ENCODE data around the gene ADH7.
"Not testable (repeated sequence)": the region's sequence is repeated elsewhere in the genome, so short reads cannot be mapped to it uniquely, and the experiment has no call there.

The ADH7 gene

GRCh38 chr4:99414902-99415301 lies 20.2 kb downstream of the ADH7 start:
- DNase-seq: not testable (repeated sequence)

DNA sequence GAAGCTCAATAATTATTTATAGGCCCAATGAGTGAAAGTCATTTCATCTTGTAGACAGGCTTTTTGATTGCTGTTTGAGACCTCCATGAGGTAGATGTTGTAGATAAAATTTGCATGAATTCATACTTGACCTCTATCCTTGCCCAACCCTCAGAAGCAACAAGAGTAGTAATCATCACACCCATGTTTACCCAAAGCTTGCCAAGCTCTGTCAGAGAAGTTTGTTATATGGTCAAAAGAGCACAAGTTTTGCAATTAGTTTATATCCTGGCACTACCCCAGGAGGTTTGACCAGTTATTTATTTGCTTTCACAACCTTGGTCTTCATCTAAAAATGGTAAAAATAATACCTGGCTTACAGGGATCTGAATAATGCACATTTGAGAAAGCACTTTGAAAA lies 20.7 kb downstream of the ADH7 start:
- DNase-seq: no peak

- DNase-seq: no peak
These were observed 22.0 kb downstream of the ADH7 start for GRCh38 chr4:99413140-99413539.

DNA sequence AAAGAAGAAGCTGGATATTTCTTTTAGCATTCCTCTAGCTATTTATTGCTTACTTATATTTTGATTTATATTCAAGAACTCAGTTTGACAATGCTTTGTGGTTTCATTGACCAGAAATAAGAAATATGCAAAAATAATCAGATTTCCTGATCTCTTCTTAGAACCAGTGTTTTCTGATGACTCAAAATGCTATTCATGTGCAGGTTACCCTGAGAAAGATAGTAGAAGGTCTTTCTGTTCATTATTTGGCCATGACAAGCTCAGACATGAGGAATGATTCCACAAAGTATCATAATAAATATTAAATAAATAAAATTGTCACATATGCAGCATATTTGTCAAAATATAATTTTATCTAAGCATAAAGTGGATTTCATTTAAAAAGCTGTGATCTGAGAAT lies 24.1 kb downstream of the ADH7 start:
- no peak for DNase-seq

DNA sequence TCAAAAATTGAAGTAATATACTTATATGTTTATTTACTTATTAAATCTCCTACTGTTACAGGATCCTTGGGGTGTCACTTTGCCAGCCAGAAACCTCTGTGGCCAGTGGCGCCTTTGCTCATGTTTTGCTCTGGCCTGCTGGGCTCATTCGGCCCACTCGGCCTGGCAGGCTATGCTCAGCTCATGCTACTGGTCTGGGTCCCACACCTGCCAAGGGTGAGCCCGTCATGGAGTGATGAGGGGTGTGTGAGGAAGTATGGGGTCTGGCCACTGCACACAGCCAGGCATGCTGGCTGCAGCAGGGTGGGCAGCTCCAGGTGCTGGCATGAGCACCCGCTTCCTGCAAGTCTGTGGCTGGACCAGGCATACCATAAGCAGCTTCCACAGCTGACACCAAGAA lies 25.1 kb downstream of the ADH7 start:
- no peak for DNase-seq

DNA sequence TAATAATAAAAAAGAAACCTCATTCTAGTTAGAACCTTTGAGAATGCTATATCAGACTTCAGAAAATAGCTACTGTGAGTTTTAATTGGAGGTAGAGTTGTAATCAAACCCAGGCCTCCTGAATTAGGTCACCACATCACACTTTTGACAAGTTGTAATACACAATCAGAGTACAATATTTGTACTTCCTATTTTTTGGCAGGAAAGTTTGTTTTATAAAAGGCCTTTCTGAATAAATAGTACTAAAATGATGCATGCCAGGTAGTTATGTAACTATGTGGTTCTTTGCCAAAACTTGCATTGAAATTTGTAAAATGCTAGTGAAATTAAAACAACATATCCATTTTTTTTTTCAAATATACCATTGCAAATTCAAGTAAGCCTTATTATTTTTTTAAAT lies 26.8 kb downstream of the ADH7 start:
- DNase-seq: no peak

DNA sequence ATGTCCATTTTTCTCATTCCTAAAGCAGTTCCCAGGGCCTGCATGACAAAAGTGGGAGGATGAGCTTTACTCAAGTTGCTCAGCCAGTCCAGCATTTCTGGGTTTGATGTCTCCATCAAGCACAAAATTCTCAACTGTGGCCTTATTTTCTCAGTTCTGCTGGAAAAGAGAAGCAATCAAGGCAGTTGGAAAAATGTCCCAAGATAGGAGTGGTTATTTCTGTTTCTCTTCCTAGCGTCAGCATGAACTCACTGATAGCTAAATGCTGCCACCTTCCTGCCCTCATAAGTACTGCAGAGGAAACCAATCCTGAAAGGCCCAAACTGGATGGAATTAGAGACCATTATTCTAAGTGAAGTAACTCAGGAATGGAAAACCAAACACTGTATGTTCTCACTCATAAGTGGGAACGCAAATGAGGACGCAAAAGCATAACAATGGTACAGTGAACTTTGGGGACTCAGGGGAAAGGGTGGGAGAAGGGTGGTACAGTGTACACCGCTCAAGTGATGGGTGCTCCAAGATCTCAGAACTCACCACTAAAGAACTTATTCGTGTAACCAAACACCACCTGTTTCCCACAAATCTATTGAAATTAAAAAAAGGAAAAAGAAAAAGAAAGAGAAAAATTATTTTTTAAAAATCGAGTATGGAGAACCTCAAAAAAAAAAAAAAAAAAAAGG lies 29.6 kb downstream of the ADH7 start:
- peak; percentile 79 for DNase-seq

DNA sequence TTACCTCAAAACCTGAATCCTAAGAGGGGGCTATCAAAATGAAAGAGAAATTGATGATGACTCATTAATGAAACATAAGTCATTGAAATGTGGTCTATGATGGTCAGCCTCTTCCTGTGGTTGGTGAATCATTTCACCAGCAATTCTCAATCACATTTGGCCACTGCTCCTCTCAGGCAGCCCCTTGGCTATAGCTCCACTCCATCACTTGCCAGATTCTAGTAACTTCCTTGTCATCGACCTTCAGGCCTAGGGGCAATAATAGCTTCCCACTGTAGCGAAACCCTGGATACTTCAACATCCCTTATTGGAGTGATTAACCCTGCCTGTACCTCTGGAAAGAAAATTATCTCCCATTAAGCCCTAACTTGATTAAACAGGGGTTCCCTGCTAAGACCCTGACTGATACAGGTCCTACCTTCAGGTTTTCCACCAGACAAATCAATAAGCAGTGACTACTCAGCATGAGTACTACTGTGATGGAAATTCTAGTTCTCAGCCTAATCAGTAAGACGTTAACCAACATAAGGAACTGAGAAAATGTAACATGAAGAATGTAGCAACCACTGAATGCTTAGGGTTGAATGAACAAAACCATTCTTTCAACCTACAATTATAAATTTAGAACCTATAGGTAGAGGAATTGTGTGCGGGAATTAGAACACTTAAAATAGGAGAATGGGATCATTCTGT lies 30.4 kb downstream of the ADH7 start:
- DNase-seq: no peak

- DNase-seq: no peak
These were observed 31.6 kb downstream of the ADH7 start for GRCh38 chr4:99403380-99404184.

DNA sequence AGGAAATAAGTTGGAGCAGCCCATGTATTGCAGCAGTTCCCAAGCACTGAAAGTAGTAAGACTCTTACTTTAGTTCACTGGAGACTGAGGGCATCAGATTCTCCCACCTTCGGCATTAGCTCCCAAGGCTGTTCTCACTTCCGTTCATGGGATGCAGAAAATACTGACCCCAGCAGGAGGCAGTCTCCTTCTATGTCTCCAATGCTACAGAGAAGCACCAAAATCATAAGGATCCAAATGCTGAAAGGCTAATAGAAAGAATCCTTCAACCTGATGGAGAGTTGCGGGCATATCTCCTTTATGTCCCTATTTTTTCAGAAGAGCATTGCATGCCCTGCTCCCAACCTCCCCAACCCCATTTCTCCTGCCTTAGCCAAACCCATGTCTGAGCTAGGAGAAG lies 32.4 kb downstream of the ADH7 start:
- DNase-seq: no peak

GRCh38 chr4:99400831-99401230 lies 34.3 kb downstream of the ADH7 start:
- DNase-seq: no peak

GRCh38 chr4:99399017-99399416 lies 36.1 kb downstream of the ADH7 start:
- DNase-seq: no peak

DNA sequence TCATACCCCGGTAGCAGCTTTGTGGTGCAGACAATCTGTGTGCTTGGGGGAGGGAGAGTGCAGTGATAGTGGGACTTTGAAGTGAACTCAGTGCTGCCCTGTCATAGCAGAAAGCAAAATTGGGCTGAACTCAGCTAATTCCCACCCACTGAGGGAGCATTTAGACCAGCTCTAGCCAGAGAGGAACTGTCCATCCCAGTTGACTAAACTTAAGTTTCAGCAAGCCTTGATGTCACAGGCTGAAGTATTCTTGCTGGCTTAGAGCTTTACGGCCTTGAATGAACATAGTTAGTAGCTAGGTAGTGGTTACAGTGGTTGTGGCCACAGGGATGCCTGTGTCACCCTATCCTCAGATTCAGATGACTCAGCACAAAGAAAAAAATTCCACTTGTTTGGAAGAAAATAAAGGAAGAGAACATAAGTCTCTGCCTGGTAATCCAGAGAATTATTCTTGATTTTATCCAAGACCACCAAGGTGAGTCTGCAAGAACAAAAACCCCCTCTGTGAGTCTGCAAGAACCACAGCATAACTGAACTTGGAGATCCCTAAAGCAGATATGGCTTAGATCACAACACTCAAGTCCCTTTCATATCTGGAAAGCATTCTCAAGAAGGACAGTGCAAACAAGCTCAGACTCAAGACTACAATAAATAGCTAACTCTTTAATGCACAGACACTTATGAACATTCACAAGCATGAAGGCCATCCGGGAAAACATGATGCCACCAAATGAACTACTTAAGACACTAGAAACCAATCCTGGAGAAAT lies 39.4 kb downstream of the ADH7 start:
- DNase-seq: no peak

- no peak for DNase-seq
These were observed 40.2 kb downstream of the ADH7 start for GRCh38 chr4:99394896-99395295.

GRCh38 chr4:99390055-99390454 lies 45.1 kb downstream of the ADH7 start:
- DNase-seq: no peak

- no peak for DNase-seq
These were observed 45.5 kb downstream of the ADH7 start for GRCh38 chr4:99389606-99390005.

GRCh38 chr4:99383833-99384392 lies 51.2 kb downstream of the ADH7 start:
- DNase-seq: no peak

DNA sequence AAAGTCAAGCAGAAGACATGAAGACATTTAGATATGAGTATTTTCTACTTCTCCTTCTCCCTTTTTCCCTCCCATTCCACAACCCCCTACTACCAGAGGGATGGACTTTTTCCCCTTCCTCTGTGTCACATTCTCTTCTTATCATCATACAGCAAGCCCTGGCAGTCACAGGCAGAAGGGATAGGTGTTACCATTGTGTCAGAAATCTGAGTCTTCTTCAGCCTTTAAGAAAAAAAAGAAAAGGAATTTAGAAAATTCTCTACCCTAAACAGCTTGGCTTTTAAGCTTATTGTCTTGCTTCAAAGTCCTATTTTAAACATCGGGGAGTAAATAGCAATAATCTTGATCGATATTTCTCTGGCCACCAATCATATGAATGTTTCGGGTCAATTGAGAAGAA lies 51.7 kb downstream of the ADH7 start:
- no peak for DNase-seq

DNA sequence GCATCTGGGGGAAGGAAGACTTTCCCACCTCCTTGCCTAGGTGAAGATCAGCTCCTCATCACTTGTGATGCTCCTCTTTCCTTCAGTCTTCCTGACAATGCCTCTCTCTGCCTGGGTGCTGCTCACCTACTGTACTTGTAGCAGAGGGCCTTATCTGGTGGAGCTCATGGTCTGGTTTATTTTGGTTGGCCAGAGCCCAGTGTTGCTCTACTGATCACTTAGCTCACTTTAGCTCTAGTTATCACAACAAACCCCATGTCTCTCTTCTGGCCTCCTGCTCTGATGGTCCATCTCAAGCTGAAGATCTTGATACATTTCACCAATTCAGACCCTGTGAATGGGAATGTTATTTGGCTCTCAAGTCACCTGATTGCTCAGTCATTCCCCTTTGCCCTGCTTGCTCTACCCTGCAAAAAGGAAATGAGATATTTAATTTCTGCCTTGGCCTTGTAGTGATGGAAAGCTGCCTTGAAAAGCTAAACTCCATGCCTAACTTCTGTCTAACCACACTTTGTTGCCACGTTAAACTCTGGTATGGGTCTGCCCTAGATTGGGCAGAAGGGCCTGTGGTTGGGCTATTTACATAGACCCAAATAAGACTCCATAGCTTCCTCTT lies 52.3 kb downstream of the ADH7 start:
- no peak for DNase-seq

DNA sequence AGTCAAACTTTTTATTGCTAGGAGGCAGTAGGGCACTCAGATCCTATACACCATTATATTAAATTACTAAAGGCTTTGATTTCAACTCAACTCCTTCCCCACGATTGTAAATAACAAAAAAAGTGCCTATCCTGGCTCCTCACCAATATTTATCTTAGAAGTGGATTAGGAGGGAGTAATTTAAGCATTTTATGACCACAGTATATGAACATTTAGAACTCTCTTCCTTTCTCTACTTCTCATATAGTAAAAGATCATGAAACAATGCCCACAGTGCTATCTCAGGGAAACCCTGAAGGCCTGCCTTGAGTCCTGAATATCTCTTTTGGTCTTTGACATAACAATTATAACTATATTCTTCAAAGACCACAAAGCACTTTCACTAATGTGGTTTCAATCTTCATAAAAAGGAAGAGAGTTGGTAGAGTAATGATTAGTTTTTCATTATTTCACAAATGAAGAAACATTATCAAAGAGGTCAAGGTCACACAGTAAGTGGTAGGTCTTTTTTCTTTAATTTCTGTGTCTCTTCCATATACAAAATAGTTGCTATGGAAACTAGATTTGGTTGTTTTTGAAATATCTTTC lies 53.5 kb downstream of the ADH7 start:
- DNase-seq: no peak

DNA sequence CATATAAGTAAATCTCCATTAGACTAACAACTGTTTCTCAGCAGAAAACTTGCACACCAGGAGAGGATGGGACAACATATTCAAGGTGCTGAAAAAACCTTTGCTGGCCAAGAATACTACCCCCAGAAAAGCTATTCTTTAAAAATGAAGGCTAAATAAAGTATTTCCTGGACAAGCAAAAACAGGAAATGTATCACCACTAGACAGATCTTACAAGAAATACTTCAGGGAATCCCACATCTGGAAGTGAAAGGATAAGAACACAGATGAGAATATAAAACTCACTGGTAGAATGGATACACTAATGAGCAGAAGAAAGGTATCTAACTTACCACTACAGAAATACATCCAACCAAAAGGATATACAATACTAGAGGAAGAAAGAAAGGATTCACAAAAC lies 55.6 kb downstream of the ADH7 start:
- no peak for DNase-seq

DNA sequence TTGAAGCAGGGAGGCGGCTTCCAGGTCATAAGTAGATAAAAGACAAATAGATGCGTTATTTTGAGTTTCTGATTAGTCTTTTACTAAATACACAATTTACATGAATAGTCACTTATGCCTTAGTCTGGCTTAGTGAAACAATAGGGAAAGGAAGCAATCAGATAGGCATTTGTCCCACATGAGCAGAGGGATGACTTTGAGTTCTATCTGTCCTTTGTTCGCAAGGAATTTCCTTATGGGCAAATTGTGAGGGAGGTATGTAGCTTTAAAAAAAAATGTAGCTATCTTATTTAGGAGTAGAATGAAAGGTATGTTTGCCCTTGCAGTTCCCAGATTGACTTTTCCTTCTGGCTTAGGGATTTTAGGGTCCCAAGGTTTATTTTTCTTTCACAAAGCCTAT lies 56.3 kb downstream of the ADH7 start:
- no peak for DNase-seq
